HG03520 (cell line): ENCODE data around the gene MAD1L1.
"Not testable (repeated sequence)": the region's sequence is repeated elsewhere in the genome, so short reads cannot be mapped to it uniquely, and the experiment has no call there.

Experiments used
- ATAC-seq: cut with Tn5 transposase; IDR thresholded peaks from one replicate; pipeline ENCODE4 v1.9.1; 2021; ENCODE audit warnings: mild to moderate bottlenecking, moderate library complexity; ENCODE audit not compliant: unreplicated experiment

The MAD1L1 gene

DNA sequence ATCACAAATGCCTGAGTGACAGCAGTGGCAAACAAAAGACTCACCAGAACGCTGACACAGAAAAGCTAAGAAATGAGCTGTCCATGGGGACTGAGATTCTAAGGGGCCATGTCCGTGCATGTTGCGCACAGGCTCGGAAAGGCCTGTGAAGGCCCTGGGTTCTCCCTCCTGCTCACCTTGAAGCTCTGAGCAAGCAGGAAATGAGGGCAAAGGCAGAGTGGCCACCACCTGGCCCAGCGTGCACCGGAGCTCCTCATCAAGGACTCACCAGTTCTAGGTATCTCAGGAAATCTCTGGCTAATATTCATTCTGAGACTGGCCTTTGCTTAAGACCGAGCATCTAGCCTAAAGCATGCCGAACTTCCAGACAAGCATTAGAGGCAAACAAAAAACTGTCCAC lies 52.7 kb downstream of the MAD1L1 start:
- ATAC-seq = no peak

DNA sequence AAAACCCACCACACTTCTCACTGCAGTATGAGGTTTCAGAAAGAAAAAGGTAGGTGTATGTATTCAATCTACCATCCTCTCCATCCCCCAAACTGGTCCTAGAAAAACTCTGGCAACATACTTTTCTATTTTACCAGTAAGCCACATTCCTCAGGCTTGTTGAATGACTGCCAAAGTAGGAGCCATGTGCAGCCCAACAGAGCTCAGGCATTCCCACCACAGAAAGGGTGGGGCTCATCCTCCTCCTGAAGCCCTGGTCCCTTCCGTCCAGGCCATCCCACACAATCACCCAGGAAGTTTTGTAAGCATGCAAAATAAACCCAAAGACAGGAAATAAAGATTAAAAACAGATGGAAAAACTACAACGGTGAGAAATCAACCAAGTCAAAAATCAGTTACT lies 57.2 kb downstream of the MAD1L1 start:
- ATAC-seq = no peak

DNA sequence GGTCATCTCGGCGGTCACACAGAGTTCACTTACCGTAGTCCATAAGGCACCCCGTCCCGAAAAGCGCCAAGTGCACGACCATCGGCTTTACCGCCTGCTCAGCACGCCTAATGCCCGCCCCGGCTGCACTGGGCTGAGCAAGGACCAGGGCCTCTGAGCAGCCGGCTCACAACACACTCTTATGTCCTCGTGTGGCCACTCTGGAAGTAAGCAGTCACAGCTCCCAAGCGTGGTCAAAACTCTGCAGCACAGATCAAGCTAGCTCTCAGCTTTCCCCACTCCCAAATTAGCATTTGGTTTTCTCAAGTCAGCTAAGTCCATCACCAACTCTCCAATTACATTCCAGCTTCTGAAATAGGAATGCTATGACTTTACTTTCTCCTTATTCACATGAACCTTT lies 57.7 kb downstream of the MAD1L1 start:
- no peak for ATAC-seq

DNA sequence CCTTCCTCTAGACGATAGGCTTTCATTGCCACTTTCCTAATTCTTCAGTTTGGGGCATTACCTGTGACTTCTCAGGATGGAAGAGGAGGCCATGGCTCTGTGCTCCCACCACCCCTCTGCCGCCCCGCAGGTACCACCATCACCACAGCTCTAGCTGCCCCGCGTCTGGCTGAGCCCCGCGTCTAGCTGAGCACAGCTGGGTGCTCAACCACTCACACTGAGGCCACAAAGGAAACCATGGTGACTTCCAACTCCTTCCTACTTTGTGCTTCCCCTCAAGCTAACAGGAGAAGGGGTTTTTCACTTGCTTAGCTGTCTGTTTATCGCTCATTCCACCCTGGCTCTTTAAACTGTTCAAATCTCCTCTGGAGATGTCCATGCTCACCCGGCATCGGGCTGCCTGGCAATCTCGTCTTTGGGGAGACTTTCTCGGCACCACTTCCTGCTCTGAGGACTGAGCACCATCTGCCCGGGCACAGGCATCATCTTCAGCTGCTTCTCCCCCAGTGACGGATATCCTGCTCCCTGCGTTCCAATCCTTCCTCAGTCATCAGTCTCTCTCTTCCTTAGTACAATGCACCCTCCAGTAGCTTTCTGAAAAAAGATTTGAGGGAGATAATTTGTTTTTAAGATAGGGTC lies 59.4 kb downstream of the MAD1L1 start:
- no peak for ATAC-seq

DNA sequence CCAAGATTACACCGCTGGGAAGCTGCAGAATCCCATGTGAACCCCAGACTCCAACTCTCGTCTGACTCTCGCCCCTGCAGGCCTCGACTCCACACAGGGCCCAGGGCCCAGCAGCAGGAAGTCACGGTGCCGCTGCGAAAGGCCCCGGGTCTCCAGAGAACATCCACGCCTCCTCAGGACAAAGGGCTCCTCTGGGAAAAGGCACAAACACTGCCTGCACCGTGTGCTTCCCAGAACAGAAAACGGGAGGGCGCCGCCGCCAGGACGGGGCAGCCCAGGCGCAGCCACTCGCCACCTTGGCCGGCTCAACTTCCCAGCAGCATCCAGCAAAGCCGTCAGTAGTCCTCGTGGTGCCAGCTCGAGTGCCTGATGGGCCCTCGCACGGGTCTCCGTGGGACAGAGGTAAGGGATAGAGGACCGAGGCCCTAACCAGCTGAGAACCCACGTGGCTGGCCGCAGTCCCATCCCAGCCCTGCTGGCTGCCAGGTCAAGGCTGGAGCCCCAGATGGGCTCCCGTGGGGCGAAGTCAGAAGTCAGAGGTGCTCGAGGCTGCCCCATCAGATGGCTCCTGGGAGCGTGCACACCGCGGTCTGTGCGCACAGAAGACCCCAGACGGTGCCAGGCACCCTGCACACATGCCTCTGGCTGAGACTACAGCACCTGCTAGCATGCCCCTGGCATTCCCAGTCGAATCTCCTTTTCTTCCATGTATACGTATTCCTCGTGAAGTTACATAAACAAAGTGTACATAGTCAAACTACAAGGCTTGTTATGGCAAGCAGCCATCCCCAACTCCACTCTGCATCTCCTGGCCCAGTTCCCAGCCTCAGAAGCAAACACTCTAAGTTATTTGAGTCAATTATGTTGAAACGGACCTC lies 60.2 kb downstream of the MAD1L1 start:
- ATAC-seq = no peak

DNA sequence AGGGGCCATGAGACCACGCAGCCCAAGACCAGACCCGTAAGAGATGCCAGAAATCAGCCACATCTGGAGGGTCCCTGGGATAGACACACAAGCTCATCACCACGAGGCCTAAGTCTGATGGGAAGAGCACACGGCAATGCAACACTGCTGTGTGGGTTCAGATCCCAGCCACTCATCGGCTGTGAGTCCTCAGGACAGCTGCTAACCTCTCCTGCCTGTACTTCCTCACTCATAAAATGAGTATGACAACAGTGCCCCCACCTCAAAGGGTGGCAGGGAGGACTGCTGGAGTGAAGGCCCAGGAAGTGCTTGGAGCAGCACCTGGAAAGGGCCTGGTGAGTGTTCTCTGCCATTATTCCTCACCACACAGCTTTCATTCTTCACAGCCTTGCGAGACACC lies 60.9 kb downstream of the MAD1L1 start:
- no peak for ATAC-seq

DNA sequence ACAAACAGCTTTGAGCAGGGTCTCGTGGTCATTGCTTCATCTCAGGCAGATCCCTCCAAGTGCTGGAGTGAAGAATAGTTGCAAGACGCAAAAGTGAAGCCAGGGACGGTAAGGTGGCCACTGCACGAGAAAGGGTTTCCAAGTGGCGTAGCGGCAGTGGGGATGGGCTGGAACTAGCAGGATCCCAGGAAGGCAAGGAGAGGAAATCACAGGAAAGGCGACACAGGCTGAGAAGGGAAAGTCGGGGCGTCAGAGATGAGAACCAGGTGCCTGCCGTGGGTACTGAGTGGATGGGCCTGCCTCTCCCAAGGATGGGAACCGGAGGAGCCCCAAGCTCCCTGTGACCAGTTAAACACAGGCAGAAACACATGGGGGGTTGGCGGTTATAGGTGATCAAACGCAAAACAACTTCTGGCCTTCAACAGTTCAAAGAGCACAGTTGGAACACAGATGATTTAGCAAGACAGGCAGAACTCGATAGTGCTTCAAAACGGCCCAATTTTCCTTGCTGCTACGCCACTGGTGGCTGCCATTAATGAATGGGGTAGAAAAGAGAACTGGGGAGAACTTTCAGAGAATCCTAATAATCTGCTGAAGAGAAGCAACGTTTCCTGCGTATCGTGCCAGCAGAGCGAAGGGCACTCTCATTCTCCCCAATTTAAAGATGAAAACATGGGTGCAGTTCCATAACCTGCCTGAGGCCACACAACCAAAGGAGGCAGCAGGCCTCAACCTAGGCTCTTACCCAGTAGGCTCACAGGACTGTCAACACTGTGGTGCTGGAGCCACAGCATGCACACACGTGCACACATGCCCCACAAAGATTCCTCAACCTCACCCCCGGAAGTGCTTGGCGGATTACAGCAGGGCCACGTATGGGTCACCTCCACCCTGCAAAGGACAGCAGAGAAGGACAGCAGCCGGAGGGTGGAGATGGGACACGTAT lies 61.9 kb downstream of the MAD1L1 start:
- no peak for ATAC-seq

DNA sequence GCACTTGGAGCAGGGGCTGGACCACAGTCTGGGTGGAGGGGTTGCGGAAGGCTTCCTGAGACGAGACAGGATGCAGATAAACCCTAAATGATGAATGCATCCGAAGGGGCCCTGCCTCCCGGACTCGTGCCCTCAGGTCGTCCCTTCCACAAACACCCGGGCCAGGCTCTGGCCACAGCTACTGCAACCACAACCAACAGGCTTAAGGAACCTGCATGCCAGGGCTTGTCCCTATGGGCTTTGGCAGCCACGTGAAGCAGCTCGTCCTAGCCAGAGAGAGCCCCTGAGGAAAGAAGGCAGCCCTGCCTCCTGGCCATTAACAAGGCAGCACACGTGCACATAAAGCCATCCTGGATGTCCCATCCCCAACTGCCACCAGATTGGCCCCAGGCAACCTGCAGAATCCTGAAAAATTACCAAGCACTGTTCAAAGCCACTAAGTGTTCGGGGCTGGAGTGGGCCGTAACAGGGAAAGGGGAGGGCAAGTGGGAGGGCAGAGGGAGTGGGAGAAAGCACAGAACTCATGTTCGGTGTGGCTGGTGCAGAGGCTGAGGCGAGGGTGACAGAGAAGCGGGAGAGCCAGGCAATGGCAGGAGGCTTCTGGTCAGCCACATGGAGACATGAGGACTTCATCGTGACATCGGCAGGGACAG lies 62.7 kb downstream of the MAD1L1 start:
- no peak for ATAC-seq

DNA sequence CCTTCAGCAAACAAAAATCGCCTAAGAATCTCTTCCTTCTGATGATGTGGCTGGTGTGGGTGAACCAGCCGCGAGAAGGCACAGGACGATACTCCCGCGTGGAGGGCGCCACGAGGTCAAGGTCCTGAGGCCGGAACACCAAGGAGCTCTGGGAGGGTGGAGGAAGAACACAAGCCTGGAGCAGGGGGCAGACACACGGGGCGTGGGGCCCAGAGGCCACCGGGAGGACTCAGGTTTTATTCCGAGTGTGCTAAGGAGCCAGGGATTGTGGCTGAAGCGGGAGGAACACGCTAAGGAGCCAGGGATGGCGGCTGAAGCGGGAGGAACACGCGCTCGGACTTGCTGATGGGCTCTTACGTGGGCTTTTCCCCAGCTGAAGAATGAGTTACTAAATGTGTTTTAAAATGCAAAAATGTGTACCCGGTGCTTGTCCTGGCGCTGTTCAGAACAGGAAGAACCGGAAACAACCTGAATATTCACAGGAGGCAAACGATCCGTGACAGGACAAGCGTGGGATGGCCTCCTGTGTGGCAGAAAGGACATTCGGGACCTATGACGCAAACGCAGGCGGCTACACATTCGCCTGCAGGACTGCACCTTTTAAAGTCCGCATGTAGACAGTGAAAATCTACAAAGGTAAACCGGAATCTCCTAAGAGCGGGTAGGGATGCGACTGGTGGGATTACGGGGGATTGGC lies 64.0 kb downstream of the MAD1L1 start:
- no peak for ATAC-seq

DNA sequence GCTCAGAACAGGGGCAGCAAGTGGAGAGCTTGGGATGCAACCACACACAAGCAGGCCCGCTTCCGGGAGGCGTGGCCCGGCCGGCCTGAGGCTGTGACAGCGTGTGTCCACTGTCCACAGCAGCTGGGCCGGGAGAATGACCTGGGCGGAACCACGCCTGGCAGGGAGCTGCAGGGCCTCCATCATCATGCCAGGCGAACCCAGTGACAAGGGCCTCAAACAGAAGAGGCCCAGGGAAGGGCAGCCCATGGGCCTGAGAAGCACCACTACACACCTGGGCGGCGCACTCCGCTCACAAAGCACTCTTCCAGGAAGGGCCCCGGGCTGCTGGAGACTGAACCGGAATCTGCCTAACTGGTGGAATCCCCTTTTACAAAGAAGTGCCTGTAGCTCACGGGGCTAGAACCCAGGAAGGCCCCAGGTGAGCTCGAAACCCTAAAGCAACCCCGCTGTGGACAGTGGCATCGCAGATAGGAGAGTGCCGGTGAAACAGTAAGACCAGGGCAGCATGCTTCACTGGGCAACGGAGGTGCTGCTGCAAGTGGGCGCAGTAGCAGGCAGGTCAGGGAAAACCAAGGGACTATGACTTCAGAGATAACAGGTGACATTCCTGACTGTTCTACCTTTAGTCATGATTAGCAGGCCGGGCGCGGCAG lies 66.0 kb downstream of the MAD1L1 start:
- ATAC-seq = no peak

DNA sequence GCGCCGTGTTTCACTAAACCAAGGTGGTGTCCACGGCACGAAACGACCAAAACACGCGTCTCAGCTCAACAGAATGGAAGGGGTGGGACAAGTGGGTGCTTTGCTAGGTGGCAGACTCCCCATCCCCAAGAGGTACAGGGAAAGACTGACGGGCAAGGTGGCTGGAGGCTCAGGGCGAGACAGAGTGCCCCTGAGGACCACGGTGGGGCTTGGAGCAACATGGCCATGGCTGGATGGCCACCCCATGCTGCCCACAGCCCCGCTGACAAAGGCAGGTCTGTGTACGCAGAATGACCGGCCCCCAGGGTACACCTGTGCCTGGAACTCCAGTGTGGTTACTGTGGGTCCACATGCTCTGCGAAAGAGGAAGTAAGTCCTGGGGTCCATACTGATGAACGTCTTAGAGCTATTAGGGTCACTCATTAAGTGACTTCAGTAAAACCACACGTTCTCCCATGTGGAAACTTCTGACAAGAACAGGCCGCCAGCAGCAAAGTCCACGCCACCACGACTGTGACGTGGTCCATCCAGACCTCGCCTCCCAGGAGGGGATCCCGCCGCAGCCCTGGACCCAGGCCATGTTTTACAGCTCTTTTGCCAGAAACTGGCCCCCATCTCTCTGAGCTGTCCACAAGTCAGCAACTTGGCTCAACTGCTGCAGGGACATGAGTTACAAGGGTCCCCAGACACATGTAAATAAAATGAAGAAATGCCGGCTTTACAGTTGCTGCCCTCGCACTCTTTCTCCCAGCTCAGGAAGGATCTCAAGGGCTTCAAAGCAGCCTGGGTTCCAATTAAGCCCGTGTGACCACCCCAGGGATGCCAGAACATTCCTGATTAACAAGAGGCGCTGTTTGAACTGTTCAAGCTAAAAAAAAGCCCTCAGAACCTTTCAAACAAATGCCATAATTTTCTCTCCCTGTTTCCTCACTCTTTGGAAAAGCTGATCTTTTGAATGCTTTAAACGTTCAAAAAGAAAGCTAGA lies 66.8 kb downstream of the MAD1L1 start:
- peak; percentile 74 for ATAC-seq

DNA sequence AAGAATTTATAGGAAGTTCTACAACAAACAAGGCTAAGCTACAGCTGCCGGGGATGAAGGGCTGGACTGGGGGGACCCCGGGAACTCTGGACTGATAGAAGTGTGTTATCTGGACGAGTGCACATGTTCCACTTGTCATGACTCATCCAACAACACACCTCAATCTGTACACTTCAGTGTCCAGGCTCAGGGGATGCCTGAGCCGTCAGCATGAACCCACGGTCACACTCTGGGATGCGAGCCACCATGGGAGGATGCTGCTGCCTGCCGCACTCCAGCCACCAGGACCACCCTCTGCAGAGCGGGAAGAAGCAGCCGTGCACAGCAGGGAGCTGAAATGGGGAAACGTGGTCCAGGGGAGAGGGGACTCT lies 67.5 kb downstream of the MAD1L1 start:
- ATAC-seq = no peak

DNA sequence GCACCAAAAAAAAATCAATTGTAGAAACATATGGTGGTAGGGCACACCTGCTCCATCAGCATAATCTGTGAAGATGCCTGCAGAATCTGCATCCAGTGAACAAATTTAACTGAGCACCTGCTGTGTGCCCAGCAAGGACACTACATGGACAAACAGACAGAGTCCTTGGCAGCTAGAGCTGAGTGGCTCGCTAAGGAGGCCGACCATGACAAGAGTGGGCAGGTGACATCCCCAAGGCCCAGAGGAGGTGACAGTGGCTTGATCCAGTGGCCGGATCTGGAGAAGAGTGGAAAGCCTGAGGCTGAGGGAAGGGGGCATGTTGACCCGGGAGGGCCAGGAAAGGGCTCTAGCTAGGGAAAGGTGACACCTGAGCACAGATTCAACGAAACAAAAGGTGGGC lies 68.1 kb downstream of the MAD1L1 start:
- no peak for ATAC-seq

DNA sequence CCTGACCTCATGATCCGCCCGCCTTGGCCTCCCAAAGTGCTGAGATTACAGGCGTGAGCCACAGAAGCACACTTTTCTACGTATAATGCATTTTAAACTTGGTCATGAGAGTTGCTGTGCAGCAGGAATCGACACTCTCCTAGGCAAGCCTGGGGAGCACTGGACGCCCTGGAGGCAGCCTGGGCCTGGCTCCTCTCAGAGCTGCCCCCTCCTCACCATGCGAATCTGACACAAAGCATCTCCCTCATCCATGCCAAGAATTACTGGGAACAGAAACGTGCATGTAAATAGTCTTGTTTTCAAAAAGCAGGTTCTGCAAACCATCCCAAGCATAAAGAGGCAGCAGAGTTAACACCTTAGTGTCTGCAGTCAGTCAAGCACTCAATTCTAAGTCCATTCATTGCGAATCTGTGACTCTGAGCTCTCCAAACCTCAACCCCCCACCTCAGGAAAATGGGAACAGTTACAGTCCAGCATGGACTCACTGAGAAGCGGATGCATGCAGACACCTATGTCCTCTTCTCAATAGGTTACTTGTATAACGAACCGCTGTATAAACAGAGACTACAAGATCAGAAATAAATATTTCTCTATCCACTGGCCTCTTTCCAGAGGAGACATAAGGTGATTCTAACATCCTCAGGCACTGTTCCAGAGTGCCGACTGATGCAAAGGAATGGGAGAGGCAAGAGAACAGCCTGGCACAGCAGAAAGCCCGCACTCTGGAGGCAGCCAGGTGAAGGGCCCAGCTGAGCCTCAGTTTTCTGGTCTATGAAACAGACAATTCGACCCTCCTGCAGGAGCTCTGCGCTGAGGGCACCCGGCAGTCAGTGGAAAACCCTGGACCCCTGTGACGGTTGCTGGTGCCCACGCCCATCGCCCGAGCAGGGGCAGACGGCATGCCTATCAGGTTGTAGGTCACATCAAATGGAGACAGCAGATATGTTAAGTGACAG lies 68.9 kb downstream of the MAD1L1 start:
- no peak for ATAC-seq

DNA sequence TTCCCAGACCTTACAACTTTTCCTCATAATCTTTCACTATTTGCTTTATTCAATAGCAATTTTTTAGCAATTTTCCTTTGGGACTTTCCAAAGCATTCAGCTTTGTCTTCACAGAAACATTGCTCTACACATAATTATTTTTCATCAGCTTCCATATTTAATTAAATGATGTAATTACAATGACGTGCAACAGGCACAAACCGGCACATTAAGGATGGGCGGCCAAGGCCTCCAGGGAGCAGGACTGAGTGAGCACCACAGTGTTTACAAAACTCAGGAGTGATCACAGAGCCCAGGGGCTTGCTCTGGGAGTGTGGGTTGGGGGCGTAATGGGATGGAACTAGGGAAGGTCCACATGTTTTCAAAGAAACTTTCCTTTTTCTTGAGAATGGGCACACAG lies 69.8 kb downstream of the MAD1L1 start:
- no peak for ATAC-seq

DNA sequence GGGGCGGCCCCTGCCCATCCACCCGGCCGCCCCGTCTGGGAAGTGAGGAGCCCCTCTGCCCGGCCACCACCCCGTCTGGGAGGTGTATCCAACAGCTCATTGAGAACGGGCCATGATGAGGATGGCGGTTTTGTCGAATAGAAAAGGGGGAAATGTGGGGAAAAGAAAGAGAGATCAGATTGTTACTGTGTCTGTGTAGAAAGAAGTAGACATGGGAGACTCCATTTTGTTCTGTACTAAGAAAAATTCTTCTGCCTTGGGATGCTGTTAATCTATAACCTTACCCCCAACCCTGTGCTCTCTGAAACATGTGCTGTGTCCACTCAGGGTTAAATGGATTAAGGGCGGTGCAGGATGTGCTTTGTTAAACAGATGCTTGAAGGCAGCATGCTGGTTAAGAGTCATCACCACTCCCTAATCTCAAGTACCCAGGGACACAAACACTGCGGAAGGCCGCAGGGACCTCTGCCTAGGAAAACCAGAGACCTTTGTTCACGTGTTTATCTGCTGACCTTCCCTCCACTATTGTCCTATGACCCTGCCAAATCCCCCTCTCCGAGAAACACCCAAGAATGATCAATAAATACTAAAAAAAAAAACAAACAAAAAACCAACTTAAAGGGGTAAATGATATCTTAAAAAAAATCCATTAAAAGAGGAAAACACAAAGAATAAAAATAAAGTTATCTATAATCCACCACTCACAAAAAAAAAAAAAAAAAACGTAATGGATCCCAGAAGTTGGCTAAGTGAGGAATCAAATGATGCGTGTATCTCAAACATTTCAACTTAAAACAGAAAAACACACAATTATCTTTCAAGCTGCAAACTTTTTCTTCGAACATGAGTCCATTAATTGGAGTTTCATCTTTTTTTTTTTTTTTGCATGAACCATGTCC lies 70.5 kb downstream of the MAD1L1 start:
- not testable (repeated sequence) for ATAC-seq

DNA sequence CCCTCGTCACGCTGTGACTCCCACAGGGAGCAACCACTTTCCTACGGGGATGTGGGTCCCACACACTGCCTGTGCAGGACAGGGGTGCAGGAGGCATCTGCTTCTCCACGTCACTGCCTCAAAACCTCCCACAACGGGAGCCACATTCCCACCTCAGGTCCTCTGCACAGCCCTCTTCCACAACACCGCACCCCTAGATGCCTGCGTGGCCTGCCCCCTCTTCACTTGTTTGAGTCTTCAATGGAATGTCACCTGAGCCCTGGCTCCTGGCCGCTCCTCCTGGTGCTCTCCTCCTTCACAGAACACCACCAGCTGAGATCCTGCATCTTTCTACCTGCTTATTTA lies 73.6 kb downstream of the MAD1L1 start:
- ATAC-seq = no peak
